Sigmoid colon (tissue), 7 donors: ENCODE results near the gene PRKCB. TPM values are rescaled to one million over a fixed set of nuclear protein-coding genes. Genes with fewer than 3 reads are reported as not detected.

Experiments
- DNase-seq: peaks from one replicate; pipeline ENCODE4 v3.0.0-alpha.2; 2019
- H3K27ac ChIP-seq, 4 donors: fragments of 200-600 bp; sonication (generic); one replicate each; pipeline ENCODE4 v1.5.1; 2016 to 2019; ENCODE audit warnings: mild to moderate bottlenecking in 1 of 4
- H3K27me3 ChIP-seq, 3 donors: fragments of 200-600 bp; sonication (generic); one replicate each; pipeline ENCODE4 v1.5.1; 2019; ENCODE audit warnings: mild to moderate bottlenecking in 1 of 3
- H3K36me3 ChIP-seq, 4 donors: fragments of 200-600 bp; sonication (generic); one replicate each; pipeline ENCODE4 v1.5.1; 2016 to 2019
- H3K4me1 ChIP-seq, 4 donors: fragments of 200-600 bp; sonication (generic); one replicate each; pipeline ENCODE4 v1.5.1; 2017 to 2019
- H3K4me3 ChIP-seq, 4 donors: fragments of 200-600 bp; sonication (generic); one replicate each; pipeline ENCODE4 v1.5.1; 2017 to 2019; ENCODE audit warnings: mild to moderate bottlenecking in 2 of 4, moderate library complexity in 1 of 4
- H3K9me3 ChIP-seq, 4 donors: fragments of 200-600 bp in 3 of 4; sonication (generic) in 3 of 4; one replicate each; pipeline versions ENCODE4 v1.5.1 to v1.6.1; 2013 to 2019
- CTCF ChIP-seq, 4 experiments: fragments of 450-650 bp in 3 of 4; fragments of 200-600 bp in 1 of 4; IDR thresholded peaks; one replicate each; pipeline ENCODE4 v1.5.1; 2016 to 2019; ENCODE audit warnings: antibody characterized with exemption in 4 of 4, mild to moderate bottlenecking in 3 of 4, moderate library complexity in 2 of 4
- EP300 ChIP-seq, 4 donors: sonication (generic); formaldehyde crosslinking; IDR thresholded peaks; one replicate each; pipeline ENCODE4 v1.6.1; 2017; ENCODE audit warnings: antibody characterized with exemption in 4 of 4
- POLR2A ChIP-seq, 2 donors: fragments of 450-650 bp; IDR thresholded peaks; one replicate each; pipeline ENCODE4 v1.6.1; 2016; ENCODE audit warnings: antibody characterized with exemption in 2 of 2, mild to moderate bottlenecking in 2 of 2, moderate library complexity in 2 of 2
- POLR2AphosphoS5 ChIP-seq, 4 donors: sonication (generic); formaldehyde crosslinking; IDR thresholded peaks; one replicate each; pipeline ENCODE4 v1.6.1; 2017; ENCODE audit warnings: antibody characterized with exemption in 4 of 4
- WGBS, 2 donors: extraction: QIAGEN DNeasy Blood & Tissue Kit; methylation state at CpG; one replicate each; pipeline ENCODE4 v1.1.7; 2013; 5-methylcytosine and 5-hydroxymethylcytosine counted together
- intact Hi-C: fragments of 100-400 bp; cut with DNase I; formaldehyde crosslinking; loops from one replicate; pipeline ENCODE4 v1.15.1; 2023
- polyA plus RNA-seq, 3 donors: library from polyadenylated mRNA; stranded (reverse); fragments of 200-250 nt; gene quantifications; one replicate each; pipeline ENCODE4 v1.2.3, GENCODE V29; 2013
- total RNA-seq, 4 donors: library from RNA; depleted of rRNA; stranded (reverse); fragments of >200 nt; gene quantifications; one replicate each; pipeline ENCODE4 v1.1.0, GENCODE V29; 2016
- donor health status: healthy with polysubstance abuse.
- donor health status: Bipolar disorder and iron deficiency.
- donor health status: healthy.

PRKCB gene
- total and polyA plus RNA-seq, 7 donors, result 3.0 to 43.8 (median 21.4) TPM

- Histone ChIP-seq H3K4me1 (peaks cover 0 to 5% (median 0%) of the 10 kb centered on the region in 4 donors), H3K36me3 (peaks cover 0 to 4% (median 0%) of the 10 kb centered on the region in 4 donors), H3K9me3 (no peaks in the 10 kb centered on the region), H3K27me3 (no peaks in the 10 kb centered on the region), H3K27ac (no peak overlapping the region), H3K4me3 (no peak overlapping the region)
- 84 to 93% methylated on average over 10 of the region's 10 CpGs for WGBS, 2 donors
- intact Hi-C loops, result no loop called here
- peak; percentile 7 for DNase-seq
- no peak for TF ChIP-seq EP300 (IDR thresholded peaks at IDR 0.05)
- TF ChIP-seq POLR2A (IDR thresholded peaks at IDR 0.05), result no peak
- TF ChIP-seq POLR2AphosphoS5 (IDR thresholded peaks at IDR 0.05), result no peak
- no peak for TF ChIP-seq CTCF (IDR thresholded peaks at IDR 0.05)
Measured at GRCh38 chr16:24116046-24116776, 280.4 kb downstream of the PRKCB start.

- peaks cover 0 to 4% (median 0%) of the 10 kb centered on the region in 4 donors for H3K36me3 ChIP-seq
- DNase-seq, result no peak
- H3K27me3 ChIP-seq, result no peaks in the 10 kb centered on the region
- WGBS, 2 donors, result 19 to 72% methylated on average over 9 of the region's 9 CpGs
- no peaks in the 10 kb centered on the region for H3K9me3 ChIP-seq
- H3K4me3 ChIP-seq, result no peak overlapping the region
- TF ChIP-seq POLR2AphosphoS5 (IDR thresholded peaks at IDR 0.05) (no peak), EP300 (IDR thresholded peaks at IDR 0.05) (no peak), CTCF (IDR thresholded peaks at IDR 0.05) (no peak), POLR2A (IDR thresholded peaks at IDR 0.05) (no peak)
- peaks cover 0 to 5% (median 0%) of the 10 kb centered on the region in 4 donors for H3K4me1 ChIP-seq
- intact Hi-C loops, result no loop called here
- no peak overlapping the region for H3K27ac ChIP-seq
Measured at GRCh38 chr16:24116989-24117388, 281.2 kb downstream of the PRKCB start.

- intact Hi-C loops, result no loop called here
- peak; percentile 11 for DNase-seq
- 82 to 83% methylated on average over 8 of the region's 8 CpGs for WGBS, 2 donors
- Histone ChIP-seq H3K4me3 (no peak overlapping the region), H3K27ac (no peak overlapping the region), H3K36me3 (peaks cover 0 to 4% (median 0%) of the 10 kb centered on the region in 4 donors), H3K27me3 (no peaks in the 10 kb centered on the region), H3K4me1 (peaks cover 0 to 5% (median 0%) of the 10 kb centered on the region in 4 donors), H3K9me3 (no peaks in the 10 kb centered on the region)
- TF ChIP-seq POLR2AphosphoS5 (IDR thresholded peaks at IDR 0.05), result no peak
- TF ChIP-seq CTCF (IDR thresholded peaks at IDR 0.05), result no peak
- TF ChIP-seq EP300 (IDR thresholded peaks at IDR 0.05), result no peak
- no peak for TF ChIP-seq POLR2A (IDR thresholded peaks at IDR 0.05)
Measured at GRCh38 chr16:24117680-24118079, 281.9 kb downstream of the PRKCB start.

GRCh38 chr16:24118126-24118821 lies 282.5 kb downstream of the PRKCB start:
- TF ChIP-seq POLR2A (IDR thresholded peaks at IDR 0.05), result no peak
- no peak for TF ChIP-seq CTCF (IDR thresholded peaks at IDR 0.05)
- no peak for TF ChIP-seq EP300 (IDR thresholded peaks at IDR 0.05)
- no peak for TF ChIP-seq POLR2AphosphoS5 (IDR thresholded peaks at IDR 0.05)
- WGBS, 2 donors, result 70 to 77% methylated on average over 7 of the region's 7 CpGs
- Histone ChIP-seq H3K27me3 (no peaks in the 10 kb centered on the region), H3K4me1 (peaks cover 0 to 5% (median 0%) of the 10 kb centered on the region in 4 donors), H3K36me3 (peaks cover 0 to 4% (median 0%) of the 10 kb centered on the region in 4 donors), H3K27ac (no peak overlapping the region), H3K9me3 (no peaks in the 10 kb centered on the region), H3K4me3 (no peak overlapping the region)
- intact Hi-C loops, result no loop called here
- DNase-seq, result no peak
